ENCODE results near the gene SPNS3.

DNA sequence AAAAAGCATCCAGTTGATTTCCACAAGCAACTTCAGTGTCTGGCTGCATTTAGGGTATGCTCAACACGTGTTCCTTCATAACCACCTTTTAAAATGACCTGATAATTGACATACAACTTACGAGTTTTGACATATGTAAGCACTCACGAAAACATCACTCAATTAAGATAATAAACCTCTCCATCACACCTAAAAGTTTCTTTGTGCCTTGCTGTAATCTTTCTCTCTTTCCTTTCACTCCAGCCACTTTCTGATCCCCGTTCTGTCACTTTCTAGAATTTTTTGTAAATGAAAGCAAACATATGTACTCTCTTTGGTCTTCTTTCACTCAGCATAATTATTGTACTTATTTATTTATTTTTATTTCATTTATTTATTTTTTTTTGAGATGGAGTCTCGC is 46.6 kb upstream of the SPNS3 start:
- TF ChIP-seq, protein P1, sequence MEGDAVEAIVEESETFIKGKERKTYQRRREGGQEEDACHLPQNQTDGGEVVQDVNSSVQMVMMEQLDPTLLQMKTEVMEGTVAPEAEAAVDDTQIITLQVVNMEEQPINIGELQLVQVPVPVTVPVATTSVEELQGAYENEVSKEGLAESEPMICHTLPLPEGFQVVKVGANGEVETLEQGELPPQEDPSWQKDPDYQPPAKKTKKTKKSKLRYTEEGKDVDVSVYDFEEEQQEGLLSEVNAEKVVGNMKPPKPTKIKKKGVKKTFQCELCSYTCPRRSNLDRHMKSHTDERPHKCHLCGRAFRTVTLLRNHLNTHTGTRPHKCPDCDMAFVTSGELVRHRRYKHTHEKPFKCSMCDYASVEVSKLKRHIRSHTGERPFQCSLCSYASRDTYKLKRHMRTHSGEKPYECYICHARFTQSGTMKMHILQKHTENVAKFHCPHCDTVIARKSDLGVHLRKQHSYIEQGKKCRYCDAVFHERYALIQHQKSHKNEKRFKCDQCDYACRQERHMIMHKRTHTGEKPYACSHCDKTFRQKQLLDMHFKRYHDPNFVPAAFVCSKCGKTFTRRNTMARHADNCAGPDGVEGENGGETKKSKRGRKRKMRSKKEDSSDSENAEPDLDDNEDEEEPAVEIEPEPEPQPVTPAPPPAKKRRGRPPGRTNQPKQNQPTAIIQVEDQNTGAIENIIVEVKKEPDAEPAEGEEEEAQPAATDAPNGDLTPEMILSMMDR (IDR thresholded peaks at IDR 0.05), result no peak
- TF ChIP-seq POLR2A (IDR thresholded peaks at IDR 0.05) (no peak), EP300 (IDR thresholded peaks at IDR 0.05) (no peak)
